GM10248 (cell line): ENCODE data around the gene ATP11A.

Experiments used
- CTCF ChIA-PET: fragments of 300-600 bp; sonication (Branson Sonifier 250); formaldehyde crosslinking; extraction: SDS; loops from one replicate; lab custom pipeline; 2021; ENCODE audit warnings: antibody characterized with exemption; lab: Yijun Ruan, JAX
- POLR2A ChIA-PET: fragments of 350-650 bp; sonication (Branson Sonifier 250); formaldehyde crosslinking; extraction: SDS; loops from one replicate; lab custom pipeline; 2020; ENCODE audit warnings: antibody characterized with exemption; lab: Yijun Ruan, JAX
- DNase-seq: peaks from one replicate; pipeline ENCODE4 v3.0.0; 2012; ENCODE audit errors: extremely low spot score
- CTCF ChIP-seq: IDR thresholded peaks from 2 replicates; pipeline ENCODE4 v1.5.1; 2012; ENCODE audit warnings: mild to moderate bottlenecking, low read depth; ENCODE audit errors: extremely low read depth, missing control alignments, control extremely low read depth

Gene ATP11A

GRCh38 chr13:112741185-112741755 is 51.4 kb downstream of the ATP11A start:
- POLR2A ChIA-PET: no interaction called here
- no peak for TF ChIP-seq CTCF
- DNase-seq: no peak
- CTCF ChIA-PET: no interaction called here

- ChIA-PET CTCF (no interaction called here), POLR2A (no interaction called here)
- DNase-seq: no peak
- no peak for TF ChIP-seq CTCF
These were observed 52.2 kb downstream of the ATP11A start for GRCh38 chr13:112741835-112742570.

- POLR2A ChIA-PET: no interaction called here
- TF ChIP-seq CTCF: no peak
- CTCF ChIA-PET: no interaction called here
- DNase-seq: no peak
These were observed 52.7 kb downstream of the ATP11A start for GRCh38 chr13:112742583-112742982.

DNA sequence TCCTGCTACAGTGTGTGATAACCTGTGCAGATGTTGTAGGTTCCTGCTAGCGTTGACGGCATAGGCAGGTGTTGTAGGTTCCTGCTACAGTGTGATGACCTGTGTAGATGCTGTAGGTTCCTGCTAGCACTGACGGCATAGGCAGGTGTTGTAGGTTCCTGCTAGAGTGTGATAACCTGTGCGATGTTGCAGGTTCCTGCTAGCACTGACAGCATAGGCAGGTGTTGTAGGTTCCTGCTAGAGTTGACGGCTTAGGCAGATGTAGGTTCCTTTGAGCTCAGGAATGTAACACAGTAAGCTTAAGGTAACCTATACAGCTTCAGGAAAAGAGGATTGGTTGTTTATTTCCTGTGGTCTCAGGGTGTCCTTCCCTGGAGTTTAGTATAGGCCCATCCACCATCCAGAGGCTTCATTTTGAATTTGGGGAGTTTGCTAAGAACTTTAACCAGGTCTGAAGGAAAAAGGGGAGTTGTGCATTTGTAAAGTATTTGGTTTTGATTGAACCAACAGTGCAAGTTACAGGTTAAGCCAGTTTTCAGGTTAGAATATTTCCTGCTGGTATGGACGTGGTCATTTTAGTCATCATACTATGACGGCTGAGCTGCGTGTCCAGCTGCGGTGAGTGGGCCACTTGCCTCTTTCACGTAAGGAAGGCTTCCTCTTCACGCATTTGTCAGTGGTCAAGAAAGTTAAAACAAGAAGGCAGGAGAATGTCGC is 53.8 kb downstream of the ATP11A start:
- ChIA-PET POLR2A (no interaction called here), CTCF (interaction anchor here (1.7 kb wide), 1 partner anchor 8 kb away, joined by 3 read pairs; no protein-coding TSS in a partner anchor)
- no peak for TF ChIP-seq CTCF
- DNase-seq: no peak

GRCh38 chr13:112744168-112745021 is 54.6 kb downstream of the ATP11A start:
- ChIA-PET POLR2A (no interaction called here), CTCF (interaction anchor here (1.0 to 1.7 kb wide), 4 partner anchors 8 to 17 kb away, joined by 3 to 4 read pairs (median 3); no protein-coding TSS in a partner anchor)
- no peak for DNase-seq
- TF ChIP-seq CTCF: no peak

- ChIA-PET CTCF (interaction anchor here (1.4 kb wide), 1 partner anchor 13 kb away, joined by 4 read pairs; no protein-coding TSS in a partner anchor), POLR2A (no interaction called here)
- TF ChIP-seq CTCF: no peak
- DNase-seq: no peak
These were observed 56.2 kb downstream of the ATP11A start for GRCh38 chr13:112746044-112746443.
